GF-D8 (cell line): ENCODE measurements around the gene RAET1E.
"Not testable (repeated sequence)": the region's sequence is repeated elsewhere in the genome, so short reads cannot be mapped to it uniquely, and the experiment has no call there.

Experiments used
- DNase-seq: peaks from one replicate; lab custom pipeline; 2025; lab: John Stamatoyannopoulos, UW

RAET1E gene

GRCh38 chr6:149889326-149889725 is 8.6 kb downstream of the RAET1E start:
- DNase-seq: no peak

GRCh38 chr6:149888659-149889058 is 9.3 kb downstream of the RAET1E start:
- DNase-seq: no peak

GRCh38 chr6:149888093-149888492 is 9.8 kb downstream of the RAET1E start:
- no peak for DNase-seq

GRCh38 chr6:149887343-149887742 is 10.6 kb downstream of the RAET1E start:
- DNase-seq: no peak

GRCh38 chr6:149885888-149886287 is 12.0 kb downstream of the RAET1E start:
- DNase-seq: no peak

GRCh38 chr6:149884617-149885016 is 13.3 kb downstream of the RAET1E start:
- DNase-seq: no peak

GRCh38 chr6:149884215-149884614 is 13.7 kb downstream of the RAET1E start:
- no peak for DNase-seq

- no peak for DNase-seq
These were observed 16.1 kb downstream of the RAET1E start for GRCh38 chr6:149881860-149882259.

GRCh38 chr6:149881066-149881766 is 16.7 kb downstream of the RAET1E start:
- no peak for DNase-seq

GRCh38 chr6:149877659-149878058 is 20.3 kb downstream of the RAET1E start:
- DNase-seq: no peak

GRCh38 chr6:149876241-149876933 is 21.5 kb downstream of the RAET1E start:
- no peak for DNase-seq

- no peak for DNase-seq
These were observed 25.7 kb downstream of the RAET1E start for GRCh38 chr6:149872233-149872632.

GRCh38 chr6:149871182-149871581 is 26.7 kb downstream of the RAET1E start:
- no peak for DNase-seq

- DNase-seq: no peak
These were observed 28.5 kb downstream of the RAET1E start for GRCh38 chr6:149869275-149869892.

GRCh38 chr6:149867876-149868640 is 29.9 kb downstream of the RAET1E start:
- no peak for DNase-seq

GRCh38 chr6:149864578-149865535 is 33.1 kb downstream of the RAET1E start:
- DNase-seq: peak; percentile 47

GRCh38 chr6:149863698-149864577 is 34.0 kb downstream of the RAET1E start, which contains the start of gene LRP11:
Gene LRP11 (minus strand): TSS chr6:149864359. CDS start chr6:149864020, 339 bp downstream.
- peak; percentile 44 for DNase-seq

- DNase-seq: peak; percentile 30
These were observed 34.8 kb downstream of the RAET1E start for GRCh38 chr6:149862922-149863697.

GRCh38 chr6:149862424-149862738 is 35.5 kb downstream of the RAET1E start:
- not testable (repeated sequence) for DNase-seq
